Smooth muscle cell of bladder (primary cell): ENCODE measurements around the gene HRH3. TPM values are rescaled to one million over a fixed set of nuclear protein-coding genes. Genes with fewer than 3 reads are reported as not detected.

Experiments used
- total RNA-seq: library from RNA; depleted of rRNA; stranded (reverse); fragments of >200 nt; gene quantifications from 2 replicates; pipeline ENCODE4 v1.2.3, GENCODE V29; 2014

The HRH3 gene
- total RNA-seq: not detected in 2 replicates

DNA sequence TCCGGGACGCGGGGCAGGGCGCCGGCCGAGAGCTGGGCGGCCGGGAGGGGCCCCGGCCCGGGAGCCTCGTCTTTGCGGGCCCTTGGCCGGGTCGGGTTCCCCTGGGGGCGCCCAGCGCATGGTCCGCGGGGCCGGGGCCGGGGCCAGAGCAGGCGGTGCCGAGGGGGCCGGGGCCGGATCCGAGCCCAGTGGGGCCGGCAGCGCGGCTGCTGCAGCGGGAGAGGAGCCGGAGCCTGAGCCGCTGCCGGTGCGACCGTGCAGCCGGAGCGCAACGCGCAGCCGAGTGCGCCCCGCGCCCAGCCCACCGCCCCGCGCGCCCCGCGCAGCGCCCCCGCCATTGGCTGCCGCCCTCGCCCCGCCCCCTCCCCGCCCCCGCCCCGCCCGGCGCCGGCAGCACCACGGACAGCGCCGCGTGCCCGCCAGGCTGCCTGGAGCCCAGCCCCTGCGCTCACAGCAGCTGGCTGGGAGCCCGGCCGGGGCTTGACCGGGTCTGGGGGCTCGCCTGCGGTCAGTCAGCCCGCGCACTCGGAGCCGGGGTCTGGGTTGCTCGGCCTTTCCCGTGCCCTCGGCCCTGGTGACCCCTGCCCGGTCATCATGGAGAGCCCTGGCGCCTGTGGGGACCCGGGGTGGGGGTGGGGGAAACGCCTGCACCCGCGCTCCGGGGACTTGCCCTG is at the start of gene HRH3:
Gene HRH3, minus strand, starts transcription at position 287 of the 674 bp plus-strand sequence. CDS start 308 bp downstream, outside the sequence.

DNA sequence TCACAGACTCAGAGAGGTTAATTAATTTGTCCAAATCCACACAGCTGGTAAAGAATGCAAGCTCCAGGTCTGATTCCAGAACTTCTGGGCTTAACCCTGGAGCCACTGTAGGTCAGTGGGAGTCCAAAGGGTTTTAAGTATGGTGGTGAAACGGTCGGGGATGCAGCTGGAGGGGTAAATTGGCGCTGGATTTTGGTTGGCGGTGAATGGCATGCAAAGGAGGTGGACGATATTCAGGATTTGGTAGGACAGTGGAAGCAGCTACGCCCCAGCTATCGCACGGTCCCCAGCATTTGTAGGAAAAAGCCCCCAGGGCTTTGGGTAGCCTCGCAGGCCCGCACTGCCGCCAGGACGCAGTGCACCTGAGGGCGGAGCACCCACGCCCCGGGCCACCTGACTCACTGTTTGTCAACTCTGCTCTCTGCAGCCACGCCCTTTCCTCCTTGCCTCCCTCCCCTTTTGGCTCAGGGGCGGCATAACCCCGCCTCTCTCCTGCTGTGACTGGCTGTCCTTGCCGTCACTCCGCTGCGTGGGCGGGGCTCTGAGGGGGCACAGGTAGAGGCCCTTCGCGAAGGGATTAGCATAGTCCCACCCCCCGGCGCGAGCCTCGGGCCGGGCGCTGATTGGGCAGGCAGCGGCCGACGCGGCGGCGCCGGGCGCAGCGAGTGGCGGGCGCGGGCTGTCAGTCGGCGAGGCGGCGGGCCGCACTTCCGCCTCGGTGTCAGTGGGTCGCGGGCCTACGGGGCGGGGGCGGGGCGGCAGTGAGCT is 17.9 kb upstream of the HRH3 start, which contains the start of gene OSBPL2:
Gene OSBPL2, plus strand, starts transcription at position 721 of the 768 bp plus-strand sequence. CDS start 17,664 bp downstream, outside the sequence.

DNA sequence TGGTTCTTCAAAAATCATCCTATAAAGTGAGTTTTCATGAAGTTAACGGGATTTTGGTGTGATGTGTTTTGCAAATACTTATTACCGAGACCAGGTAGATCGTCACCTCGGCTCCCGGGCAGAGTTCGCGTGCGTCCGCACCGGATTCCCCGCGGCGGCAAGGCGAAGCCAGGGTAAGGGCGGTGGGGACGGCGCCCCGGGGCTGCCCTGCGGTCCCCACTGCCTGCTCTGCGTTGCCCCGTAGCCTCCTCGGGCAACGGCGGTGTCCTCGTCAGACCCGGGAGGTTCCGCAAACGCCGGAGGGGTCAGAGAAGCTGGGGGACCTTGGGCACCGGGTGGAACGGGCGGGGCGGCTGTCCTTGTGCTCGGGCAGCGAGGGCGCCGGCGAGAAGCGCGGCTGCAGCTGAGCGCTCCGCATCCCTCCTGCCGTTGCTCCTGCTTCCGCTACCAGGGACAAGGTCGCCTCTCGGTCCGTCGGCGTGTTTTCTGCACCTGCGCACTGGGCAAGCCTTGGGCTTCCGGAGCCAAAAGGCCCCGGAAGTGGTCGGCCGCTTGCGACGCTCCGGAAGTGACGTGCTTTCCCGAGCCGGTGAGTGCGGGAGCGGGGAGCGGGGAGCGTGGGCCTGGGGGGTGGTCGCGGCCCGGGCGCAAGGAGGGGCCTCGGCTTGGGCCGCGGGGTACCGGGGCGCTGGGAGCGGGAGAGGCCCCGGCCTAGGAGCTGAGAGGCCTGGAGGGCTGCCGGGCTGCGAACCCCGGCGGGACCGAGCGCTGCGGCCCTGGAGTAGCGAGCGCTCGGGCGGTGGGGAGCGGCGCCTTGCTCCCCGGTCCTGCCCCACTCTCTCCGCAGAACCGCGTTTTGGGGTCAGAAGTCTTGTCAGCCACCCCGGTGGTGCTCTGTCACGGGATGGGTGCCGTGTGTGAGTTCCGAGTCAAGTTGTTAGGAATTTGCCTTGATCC is 37.3 kb downstream of the HRH3 start, which contains the start of gene MTG2:
Gene MTG2, plus strand, starts transcription at position 560 of the 957 bp plus-strand sequence. CDS start 10,393 bp downstream, outside the sequence.

Other genes starting within 250 kb of the HRH3 start
- 2.4 and 2.7 TPM in 2 replicates for gene TAF4, start 154.4 kb downstream of the HRH3 start, total RNA-seq
- gene LSM14B, start 97.8 kb downstream of the HRH3 start, total RNA-seq: 37.3 and 49.8 TPM in 2 replicates
- gene PSMA7, start 76.9 kb downstream of the HRH3 start, total RNA-seq: 342 and 348 TPM in 2 replicates
- gene SS18L1, start 76.5 kb downstream of the HRH3 start, total RNA-seq: 6.4 and 10.4 TPM in 2 replicates
- gene MTG2, start 37.2 kb downstream of the HRH3 start, total RNA-seq: 18.0 and 18.5 TPM in 2 replicates
- 31.0 and 38.8 TPM in 2 replicates for gene OSBPL2, start 18.2 kb upstream of the HRH3 start, total RNA-seq
- 81.5 and 83.8 TPM in 2 replicates for gene ADRM1, start 82.7 kb upstream of the HRH3 start, total RNA-seq
- gene LAMA5, start 147.0 kb upstream of the HRH3 start, total RNA-seq: 18.0 and 24.0 TPM in 2 replicates
- gene RPS21, start 166.8 kb upstream of the HRH3 start, total RNA-seq: 1,346 and 1,555 TPM in 2 replicates
- 0.28 and 0.74 TPM in 2 replicates for gene CABLES2, start 187.0 kb upstream of the HRH3 start, total RNA-seq
- not detected in 2 replicates for gene RBBP8NL, start 207.3 kb upstream of the HRH3 start, total RNA-seq